B cell (primary cell): ENCODE results near the gene CDS1. TPM values are rescaled to one million over a fixed set of nuclear protein-coding genes. Genes with fewer than 3 reads are reported as not detected.

ENCODE experiments used
- ATAC-seq: fragments of 200-7000 bp; cut with Tn5 transposase; one replicate; pipeline ENCODE4 v1.10.0; 2021; ENCODE audit warnings: low read depth, mild to moderate bottlenecking, moderate number of reproducible peaks, moderate library complexity
- CTCF ChIA-PET: fragments of 350-600 bp; sonication (Branson Sonifier 250); formaldehyde crosslinking; loops from one replicate; lab custom pipeline; 2021; ENCODE audit warnings: antibody characterized with exemption, inconsistent platforms; lab: Charles Lee
- POLR2A ChIA-PET: fragments of 350-600 bp; sonication (Branson Sonifier 250); formaldehyde crosslinking; loops from one replicate; lab custom pipeline; 2021; ENCODE audit warnings: antibody characterized with exemption; lab: Charles Lee
- DNase-seq: peaks from one replicate; pipeline ENCODE4 v3.0.0; 2013
- H2AFZ ChIP-seq: 2 replicates; pipeline ENCODE4 v1.6.1; 2012; ENCODE audit warnings: mild to moderate bottlenecking, low read depth, low read length; ENCODE audit not compliant: insufficient read depth, poor library complexity, severe bottlenecking
- H3K27ac ChIP-seq, 2 donors: 1 replicate in 1 of 2; 2 replicates in 1 of 2; pipeline ENCODE4 v1.5.1; 2012 to 2013; ENCODE audit warnings: low read length in 2 of 2, mild to moderate bottlenecking in 2 of 2, moderate library complexity in 1 of 2
- H3K27me3 ChIP-seq, 4 experiments: fragments of 200-600 bp in 1 of 4; sonication (generic) in 1 of 4; replicated peaks in 1 of 4; 1 replicate in 2 of 4; 2 replicates in 2 of 4; pipeline versions ENCODE4 v1.6.1 to v1.7.0; 2013 to 2016; ENCODE audit warnings: low read length in 3 of 4, mild to moderate bottlenecking in 2 of 4, mixed read lengths in 1 of 4, moderate library complexity in 1 of 4; ENCODE audit not compliant: insufficient read depth in 4 of 4, control insufficient read depth in 3 of 4; ENCODE audit errors: control extremely low read depth in 1 of 4
- H3K36me3 ChIP-seq, 2 experiments: replicated peaks in 1 of 2; 1 replicate in 1 of 2; 2 replicates in 1 of 2; pipeline versions ENCODE4 v1.6.1 to v1.7.1; 2013; ENCODE audit warnings: low read length in 1 of 2; ENCODE audit not compliant: insufficient read depth in 2 of 2, control insufficient read depth in 1 of 2; ENCODE audit errors: control extremely low read depth in 1 of 2, extremely low read depth in 1 of 2
- H3K4me1 ChIP-seq, 2 donors: fragments of 200-600 bp in 1 of 2; sonication (generic) in 1 of 2; 1 replicate in 1 of 2; 2 replicates in 1 of 2; pipeline versions ENCODE4 v1.5.1 to v1.6.1; 2013 to 2017; ENCODE audit warnings: low read length in 2 of 2; ENCODE audit not compliant: control insufficient read depth in 2 of 2, insufficient read depth in 2 of 2
- H3K4me2 ChIP-seq: replicated peaks from 2 replicates; pipeline ENCODE3; 2012; ENCODE audit warnings: mild to moderate bottlenecking, low read depth, low read length; ENCODE audit not compliant: poor library complexity, severe bottlenecking
- H3K4me3 ChIP-seq, 5 experiments: fragments of 200-600 bp in 1 of 5; sonication (generic) in 1 of 5; 1 replicate in 3 of 5; 2 replicates in 2 of 5; pipeline versions ENCODE4 v1.5.1 to v1.7.0; 2011 to 2016; ENCODE audit warnings: low read length in 4 of 5, mild to moderate bottlenecking in 4 of 5, low read depth in 2 of 5, control low read depth in 1 of 5, moderate library complexity in 1 of 5; ENCODE audit not compliant: insufficient read depth in 1 of 5; ENCODE audit errors: control extremely low read depth in 1 of 5, extremely low read depth in 1 of 5
- H3K79me2 ChIP-seq: fragments of 200-600 bp; sonication (generic); one replicate; pipeline ENCODE4 v1.6.0; 2016; ENCODE audit warnings: low read length; ENCODE audit not compliant: control insufficient read depth, insufficient read depth
- H3K9ac ChIP-seq: fragments of 200-600 bp; sonication (generic); 2 replicates; pipeline ENCODE4 v1.6.1; 2017; ENCODE audit warnings: mild to moderate bottlenecking, low read length, moderate library complexity
- H3K9me3 ChIP-seq, 3 donors: one replicate each; pipeline versions ENCODE4 v1.6.1 to v1.7.1; 2013; ENCODE audit warnings: low read length in 2 of 3; ENCODE audit not compliant: control insufficient read depth in 2 of 3, insufficient read depth in 1 of 3; ENCODE audit errors: control extremely low read depth in 1 of 3
- H4K20me1 ChIP-seq: 2 replicates; pipeline ENCODE4 v1.6.0; 2012; ENCODE audit warnings: mild to moderate bottlenecking, low read length; ENCODE audit not compliant: insufficient read depth, control insufficient read depth, poor library complexity, severe bottlenecking
- H3K27ac Mint-ChIP-seq: one replicate; pipeline ENCODE4 v1.8.0; 2021; ENCODE audit warnings: mixed read lengths
- H3K27me3 Mint-ChIP-seq: one replicate; pipeline ENCODE4 v1.8.0; 2021; ENCODE audit warnings: mixed read lengths
- H3K4me1 Mint-ChIP-seq: one replicate; pipeline ENCODE4 v1.8.0; 2021; ENCODE audit warnings: mixed read lengths
- H3K4me3 Mint-ChIP-seq: one replicate; pipeline ENCODE4 v1.8.0; 2021; ENCODE audit warnings: mixed read lengths
- H3K9me3 Mint-ChIP-seq: one replicate; pipeline ENCODE4 v1.8.0; 2022; ENCODE audit warnings: mixed read lengths; ENCODE audit not compliant: insufficient read depth
- CTCF ChIP-seq: fragments of 200-600 bp; IDR thresholded peaks from one replicate; pipeline ENCODE4 v1.8.0; 2022; ENCODE audit warnings: antibody characterized with exemption, mild to moderate bottlenecking
- EZH2 ChIP-seq: IDR thresholded peaks from 2 replicates; pipeline ENCODE4 v1.6.1; 2012; ENCODE audit warnings: borderline replicate concordance, low read depth, mild to moderate bottlenecking, moderate library complexity, low read length; ENCODE audit not compliant: insufficient read depth, poor library complexity, severe bottlenecking
- WGBS: methylation state at CpG from one replicate; pipeline ENCODE4 v1.1.5; 2013; ENCODE audit warnings: missing lambda C conversion rate; ENCODE audit not compliant: insufficient coverage; 5-methylcytosine and 5-hydroxymethylcytosine counted together
- intact Hi-C: fragments of 100-400 bp; cut with micrococcal nuclease; formaldehyde crosslinking; loops from one replicate; pipeline ENCODE4 v1.10.0; 2022
- polyA plus RNA-seq: library from polyadenylated mRNA; depleted of rRNA; stranded (reverse); fragments of >200 nt; gene quantifications from 2 replicates; pipeline ENCODE4 v1.2.3, GENCODE V29; 2012
- total RNA-seq, 2 donors: library from RNA; stranded (reverse); fragments of 120-200 nt in 1 of 2; gene quantifications; 1 replicate in 1 of 2; 2 replicates in 1 of 2; pipeline versions ENCODE4 v1.2.3 to v1.2.4, GENCODE V29; 2013 to 2022

Gene CDS1
- total and polyA plus RNA-seq, 2 donors (not counting 1 experiment from before 2014, with no cell fraction given) = 0.03 to 0.15 TPM

GRCh38 chr4:84626673-84627072, 43.7 kb downstream of the CDS1 start:
- H3K9me3 ChIP-seq = no peaks in the 10 kb centered on the region
- no CpG with 5 or more reads among the region's 5 CpGs for WGBS
- ChIA-PET CTCF (no interaction called here), POLR2A (no interaction called here)
- DNase-seq = no peak
- peaks cover 0 to under 1% (median 0%) of the 10 kb centered on the region in 4 experiments for H3K27me3 ChIP-seq
- intact Hi-C loops = no loop called here
- H3K27ac ChIP-seq = no peak overlapping the region
- no peak overlapping the region for H2AFZ ChIP-seq
- TF ChIP-seq CTCF (no peak), EZH2 (no peak)
- ATAC-seq = no peak
- H3K79me2 ChIP-seq = no peaks in the 10 kb centered on the region
- Mint-ChIP-seq H3K4me3 (no peak overlapping the region), H3K27ac (no peak overlapping the region), H3K4me1 (peaks cover 7% of the 10 kb centered on the region), H3K27me3 (no peaks in the 10 kb centered on the region), H3K9me3 (no peaks in the 10 kb centered on the region)
- H3K36me3 ChIP-seq = no peaks in the 10 kb centered on the region
- no peak overlapping the region for H3K9ac ChIP-seq
- no peaks in the 10 kb centered on the region for H4K20me1 ChIP-seq
- H3K4me2 ChIP-seq = no peak overlapping the region
- H3K4me3 ChIP-seq = no peak overlapping the region
- H3K4me1 ChIP-seq = peaks cover 3 to 6% of the 10 kb centered on the region in 2 donors

DNA sequence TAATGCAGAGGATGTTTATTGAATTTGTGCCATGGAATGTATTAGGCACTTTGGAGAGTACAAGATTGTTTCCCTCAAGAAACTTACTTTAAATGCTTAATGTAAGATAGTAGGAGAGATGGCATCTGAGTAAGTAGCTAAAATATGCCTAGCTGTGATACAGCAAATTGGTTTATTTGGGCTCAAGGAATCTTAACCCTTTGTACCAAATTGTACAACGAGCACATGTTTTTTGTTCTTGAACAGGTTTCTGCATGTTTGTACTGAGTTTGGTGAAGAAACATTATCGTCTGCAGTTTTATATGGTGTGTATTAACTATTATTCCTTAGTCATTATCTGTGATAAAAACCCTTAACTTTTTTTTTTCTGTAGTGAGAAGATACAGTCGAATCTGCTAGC, 48.6 kb downstream of the CDS1 start:
- intact Hi-C loops = no loop called here
- no peaks in the 10 kb centered on the region for H3K79me2 ChIP-seq

More for the DNA sequence above, 48.6 kb downstream of the CDS1 start:
- no peak overlapping the region for H3K4me3 Mint-ChIP-seq
- no peak for DNase-seq
- ChIA-PET POLR2A (no interaction called here), CTCF (no interaction called here)
- no peak overlapping the region for H3K27ac Mint-ChIP-seq
- Histone ChIP-seq H3K4me3 (no peak overlapping the region), H3K9me3 (peaks cover 0 to 6% (median 0%) of the 10 kb centered on the region in 3 donors), H4K20me1 (no peaks in the 10 kb centered on the region), H3K4me1 (no peaks in the 10 kb centered on the region), H3K36me3 (no peaks in the 10 kb centered on the region), H3K9ac (no peak overlapping the region), H2AFZ (no peak overlapping the region), H3K4me2 (no peak overlapping the region), H3K27me3 (peaks cover 0 to 3% (median 0%) of the 10 kb centered on the region in 4 experiments), H3K27ac (no peak overlapping the region)
- no peak for ATAC-seq
- H3K27me3 Mint-ChIP-seq = peaks cover 6% of the 10 kb centered on the region
- H3K4me1 Mint-ChIP-seq = no peaks in the 10 kb centered on the region
- TF ChIP-seq EZH2 (no peak), CTCF (no peak)
- WGBS = no CpG with 5 or more reads among the region's 3 CpGs
- no peaks in the 10 kb centered on the region for H3K9me3 Mint-ChIP-seq
